H9 (cell line): ENCODE data around the gene NHLH1. TPM values are rescaled to one million over a fixed set of nuclear protein-coding genes. Genes with fewer than 3 reads are reported as not detected.
A peak's percentile ranks its signal among the peaks of the same experiment; 100 is the strongest.

Experiments
- DNase-seq: peaks from one replicate; pipeline ENCODE4 v3.0.0-alpha.2; 2017
- H2AFZ ChIP-seq: one replicate; pipeline ENCODE4 v1.6.1; 2013; ENCODE audit warnings: mild to moderate bottlenecking, low read length, control low read depth, moderate library complexity
- H2AK5ac ChIP-seq: 2 replicates; pipeline ENCODE4 v1.6.1; 2013; ENCODE audit warnings: low read length, control low read depth, mixed read lengths; ENCODE audit not compliant: insufficient read length
- H2BK120ac ChIP-seq: one replicate; pipeline ENCODE4 v1.6.1; 2013; ENCODE audit warnings: low read depth, mild to moderate bottlenecking, low read length, control low read depth, inconsistent platforms; ENCODE audit not compliant: poor library complexity, severe bottlenecking
- H2BK12ac ChIP-seq: 2 replicates; pipeline ENCODE4 v1.6.1; 2013; ENCODE audit warnings: low read length, control low read depth, mixed read lengths, low read depth; ENCODE audit not compliant: insufficient read length
- H2BK15ac ChIP-seq: 2 replicates; pipeline ENCODE4 v1.6.1; 2013; ENCODE audit warnings: low read depth, low read length, control low read depth
- H2BK20ac ChIP-seq: one replicate; pipeline ENCODE4 v1.6.1; 2013; ENCODE audit warnings: low read depth, mild to moderate bottlenecking, low read length, control low read depth, inconsistent platforms; ENCODE audit not compliant: poor library complexity, severe bottlenecking
- H2BK5ac ChIP-seq: 2 replicates; pipeline ENCODE4 v1.6.1; 2013; ENCODE audit warnings: low read length, control low read depth, mixed read lengths; ENCODE audit not compliant: insufficient read length
- H3K14ac ChIP-seq: 2 replicates; pipeline ENCODE4 v1.6.1; 2013; ENCODE audit warnings: low read length, control low read depth; ENCODE audit not compliant: insufficient read depth
- H3K18ac ChIP-seq: 2 replicates; pipeline ENCODE4 v1.6.1; 2013; ENCODE audit warnings: low read depth, mild to moderate bottlenecking, mixed read lengths, low read length, control low read depth; ENCODE audit not compliant: insufficient read length
- H3K23ac ChIP-seq: 2 replicates; pipeline ENCODE4 v1.6.1; 2013; ENCODE audit warnings: low read length, control low read depth, mixed read lengths, low read depth; ENCODE audit not compliant: insufficient read length
- H3K23me2 ChIP-seq: 2 replicates; pipeline ENCODE4 v1.6.1; 2013; ENCODE audit warnings: low read depth, mild to moderate bottlenecking, mixed read lengths, low read length, control low read depth; ENCODE audit not compliant: insufficient read length, poor library complexity, severe bottlenecking
- H3K27ac ChIP-seq: 2 replicates; pipeline ENCODE4 v1.5.1; 2013; ENCODE audit warnings: low read length, control low read depth, mixed read lengths, low read depth; ENCODE audit not compliant: insufficient read length
- H3K27me3 ChIP-seq: 2 replicates; pipeline ENCODE4 v1.6.1; 2013; ENCODE audit warnings: low read length, control low read depth, inconsistent platforms; ENCODE audit not compliant: insufficient read depth
- H3K4ac ChIP-seq: 2 replicates; pipeline ENCODE4 v1.6.1; 2013; ENCODE audit warnings: low read depth, mild to moderate bottlenecking, control low read depth, inconsistent platforms, low read length, moderate library complexity
- H3K4me1 ChIP-seq: 2 replicates; pipeline ENCODE4 v1.6.1; 2013; ENCODE audit warnings: low read length, control low read depth, inconsistent platforms; ENCODE audit not compliant: insufficient read depth
- H3K4me2 ChIP-seq: 2 replicates; pipeline ENCODE4 v1.6.1; 2013; ENCODE audit warnings: low read length, control low read depth, mixed read lengths; ENCODE audit not compliant: insufficient read length, insufficient read depth
- H3K56ac ChIP-seq: 2 replicates; pipeline ENCODE4 v1.6.1; 2013; ENCODE audit warnings: low read depth, mild to moderate bottlenecking, mixed read lengths, low read length, control low read depth; ENCODE audit not compliant: insufficient read length
- H3K79me1 ChIP-seq: 2 replicates; pipeline ENCODE4 v1.6.1; 2013; ENCODE audit warnings: low read depth, mild to moderate bottlenecking, moderate library complexity, low read length, control low read depth, inconsistent platforms; ENCODE audit not compliant: insufficient read depth, poor library complexity, severe bottlenecking
- H3K79me2 ChIP-seq: 2 replicates; pipeline ENCODE4 v1.6.1; 2013; ENCODE audit warnings: low read length, control low read depth, inconsistent platforms; ENCODE audit not compliant: insufficient read depth
- H3K9ac ChIP-seq: 2 replicates; pipeline ENCODE4 v1.6.1; 2013; ENCODE audit warnings: low read length, control low read depth, mixed read lengths; ENCODE audit not compliant: insufficient read length; ENCODE audit errors: extremely low read depth
- H3K9me3 ChIP-seq: one replicate; pipeline ENCODE4 v1.6.1; 2013; ENCODE audit warnings: low read depth, low read length, inconsistent platforms; ENCODE audit not compliant: control insufficient read depth
- H3T11ph ChIP-seq: one replicate; pipeline ENCODE4 v1.6.1; 2013; ENCODE audit warnings: mild to moderate bottlenecking, low read length, control low read depth, inconsistent platforms
- H4K20me1 ChIP-seq: one replicate; pipeline ENCODE4 v1.6.1; 2013; ENCODE audit not compliant: control insufficient read depth, insufficient read length, insufficient read depth
- H4K5ac ChIP-seq: 2 replicates; pipeline ENCODE4 v1.6.1; 2013; ENCODE audit warnings: low read depth, mild to moderate bottlenecking, mixed read lengths, low read length, control low read depth; ENCODE audit not compliant: insufficient read length
- H4K8ac ChIP-seq: replicated peaks from 2 replicates; pipeline ENCODE4 v1.6.1; 2013; ENCODE audit warnings: low read length, control low read depth, mixed read lengths, low read depth; ENCODE audit not compliant: insufficient read length
- H4K91ac ChIP-seq: 2 replicates; pipeline ENCODE4 v1.6.1; 2013; ENCODE audit warnings: low read depth, mild to moderate bottlenecking, moderate library complexity, mixed read lengths, low read length, control low read depth; ENCODE audit not compliant: insufficient read length
- H3K27ac Mint-ChIP-seq, 3 experiments: 2 replicates in 2 of 3; 3 replicates in 1 of 3; pipeline ENCODE4 v1.8.0; 2020 to 2021; ENCODE audit warnings: mixed read lengths in 3 of 3, mild to moderate bottlenecking in 1 of 3, moderate library complexity in 1 of 3
- H3K27me3 Mint-ChIP-seq: 2 replicates; pipeline ENCODE4 v1.8.0; 2021; ENCODE audit warnings: low read depth, mild to moderate bottlenecking, moderate library complexity, mixed read lengths
- H3K36me3 Mint-ChIP-seq, 3 experiments: 2 replicates in 2 of 3; 3 replicates in 1 of 3; pipeline ENCODE4 v1.8.0; 2020 to 2021; ENCODE audit warnings: low read depth in 3 of 3, mixed read lengths in 3 of 3; ENCODE audit not compliant: insufficient read depth in 1 of 3
- H3K4me1 Mint-ChIP-seq, 2 experiments: 2 replicates each; pipeline ENCODE4 v1.8.0; 2020; ENCODE audit warnings: mixed read lengths in 2 of 2
- H3K4me3 Mint-ChIP-seq, 2 experiments: 2 replicates in 1 of 2; 3 replicates in 1 of 2; pipeline ENCODE4 v1.8.0; 2020 to 2021; ENCODE audit warnings: mild to moderate bottlenecking in 2 of 2, mixed read lengths in 2 of 2, moderate library complexity in 1 of 2
- H3K9me3 Mint-ChIP-seq, 2 experiments: 2 replicates in 1 of 2; 3 replicates in 1 of 2; pipeline ENCODE4 v1.8.0; 2020; ENCODE audit warnings: mild to moderate bottlenecking in 2 of 2, mixed read lengths in 2 of 2, moderate library complexity in 1 of 2
- CTCF ChIP-seq: fragments of 200-600 bp; sonication (generic); conservative IDR thresholded peaks from 3 replicates; pipeline ENCODE4 v1.8.0; 2021; ENCODE audit warnings: antibody characterized with exemption, mild to moderate bottlenecking
- WGBS: extraction: QIAGEN DNeasy Blood & Tissue Kit; methylation state at CpG from one replicate; pipeline ENCODE4 v1.1.7; 2013; ENCODE audit warnings: missing lambda C conversion rate, low lambda C conversion rate, mixed read lengths; ENCODE audit not compliant: insufficient read length; ENCODE audit errors: extremely low coverage; 5-methylcytosine and 5-hydroxymethylcytosine counted together
- total RNA-seq: library from RNA; stranded (reverse); gene quantifications from 2 replicates; pipeline ENCODE4 v1.2.1, GENCODE V29; 2021

NHLH1 gene
- total RNA-seq, 1 experiment from 2014 or later: 1.5 TPM

GRCh38 chr1:160375788-160376524 lies 9.1 kb downstream of the NHLH1 start:
- Histone ChIP-seq H3K27me3 (no peaks in the 10 kb centered on the region), H3K79me1 (no peaks in the 10 kb centered on the region), H3K23ac (no peak overlapping the region), H3T11ph (no peak overlapping the region), H2AK5ac (no peak overlapping the region), H3K14ac (peak overlapping the region; percentile 34; the same call in 1 of the 2 replicates), H2BK5ac (no peak overlapping the region), H4K20me1 (no peaks in the 10 kb centered on the region), H3K9ac (no peak overlapping the region), H3K4ac (no peak overlapping the region), H3K4me1 (peaks cover 20% of the 10 kb centered on the region), H3K9me3 (no peaks in the 10 kb centered on the region), H3K23me2 (peaks cover 7% of the 10 kb centered on the region), H4K91ac (no peak overlapping the region), H3K56ac (no peak overlapping the region), H4K5ac (no peak overlapping the region), H3K27ac (no peak overlapping the region), H2BK20ac (no peak overlapping the region), H2BK12ac (no peak overlapping the region), H2BK15ac (no peak overlapping the region), H3K79me2 (no peaks in the 10 kb centered on the region), H2AFZ (no peak overlapping the region), H4K8ac (no peak overlapping the region), H3K4me2 (peak overlapping the region; percentile 3), H3K18ac (peak overlapping the region; percentile 45), H2BK120ac (no peak overlapping the region)
- peak overlapping the region; percentile 44 to 61 for H3K4me3 Mint-ChIP-seq
- no peaks in the 10 kb centered on the region; a peak in 1 of 5 replicates for H3K9me3 Mint-ChIP-seq
- peak; percentile 67 for DNase-seq
- WGBS: no CpG with 5 or more reads among the region's 9 CpGs
- peaks cover 49 to 50% of the 10 kb centered on the region in 2 experiments for H3K4me1 Mint-ChIP-seq
- no peak for TF ChIP-seq CTCF
- no peaks in the 10 kb centered on the region for H3K36me3 Mint-ChIP-seq
- no peaks in the 10 kb centered on the region for H3K27me3 Mint-ChIP-seq
- peak overlapping the region; percentile 55 to 97 (median 67); a peak in 5 of 7 replicates for H3K27ac Mint-ChIP-seq
